GM19372 (cell line): ENCODE results near the gene PER1.
"Not testable (repeated sequence)": the region's sequence is repeated elsewhere in the genome, so short reads cannot be mapped to it uniquely, and the experiment has no call there.

Experiments used
- ATAC-seq: cut with Tn5 transposase; IDR thresholded peaks from one replicate; pipeline ENCODE4 v1.9.1; 2021; ENCODE audit warnings: mild to moderate bottlenecking, low read depth, moderate library complexity; ENCODE audit not compliant: unreplicated experiment

PER1 gene

GRCh38 chr17:8123695-8124349 lies 28.4 kb downstream of the PER1 start, which contains the start of gene HES7:
Gene HES7 (minus strand): TSS chr17:8124106. CDS start chr17:8124084, 22 bp downstream.
- ATAC-seq, result no peak

DNA sequence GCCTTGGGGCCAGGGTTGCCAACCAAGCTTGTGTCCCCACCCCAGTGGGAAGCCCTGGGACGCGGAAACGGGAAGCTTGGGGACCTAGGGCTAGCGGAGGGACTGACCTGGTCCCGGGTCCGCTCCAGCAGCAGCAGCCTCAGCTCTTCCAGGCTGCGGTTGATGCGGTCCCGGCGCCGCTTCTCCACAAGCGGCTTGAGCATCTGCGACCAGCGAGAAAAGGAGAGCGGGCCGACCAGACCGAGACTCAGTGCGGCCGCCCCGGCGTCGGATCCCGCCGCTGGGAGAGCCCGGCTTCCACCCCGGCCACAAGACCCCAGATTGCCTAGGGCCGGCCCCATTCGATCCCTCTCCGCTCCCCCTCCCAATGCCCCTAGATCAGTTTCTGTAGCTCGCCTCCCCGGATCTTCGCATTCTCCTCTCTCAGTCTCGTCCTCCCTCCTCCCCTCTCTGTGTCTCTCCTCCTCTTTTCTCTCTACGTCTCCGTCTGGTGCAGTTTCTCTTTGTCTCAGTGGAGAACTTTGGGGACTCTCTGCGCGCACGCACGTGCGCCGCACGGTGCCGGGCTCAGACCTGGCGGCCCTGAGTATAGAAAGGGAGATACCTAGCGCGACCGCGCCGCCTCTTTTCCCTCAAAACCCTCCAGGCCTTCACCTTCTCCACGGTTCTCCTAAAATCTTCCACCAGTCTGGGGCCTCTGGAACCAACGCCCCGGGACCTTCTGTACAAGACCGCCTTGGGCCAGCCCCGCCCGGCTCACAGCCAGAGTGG lies 29.1 kb downstream of the PER1 start:
- ATAC-seq, result no peak

DNA sequence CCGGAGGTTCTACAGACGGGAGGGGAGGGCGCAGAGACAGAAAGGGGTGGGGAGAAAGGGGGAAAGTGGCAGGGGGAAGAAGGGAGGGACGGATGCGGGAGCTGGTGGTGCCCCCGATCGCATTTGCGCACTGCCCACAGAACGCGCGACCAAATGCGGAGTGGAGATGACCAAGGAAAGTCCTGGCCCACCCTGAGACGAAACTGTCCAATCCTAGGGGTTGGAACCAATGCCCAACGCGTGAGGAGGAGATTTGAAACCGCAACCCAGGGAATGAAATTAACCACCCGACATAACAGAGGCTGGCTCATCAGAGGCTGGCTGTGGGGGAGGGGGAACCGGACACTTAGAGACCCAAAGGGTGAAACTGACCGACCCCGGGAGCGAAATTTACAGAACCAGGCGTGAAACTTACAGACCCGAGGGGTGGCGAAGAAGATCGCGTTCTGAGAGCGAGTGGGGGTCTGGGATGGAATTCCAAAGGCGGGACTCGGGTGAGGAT lies 29.7 kb downstream of the PER1 start:
- ATAC-seq, result no peak

DNA sequence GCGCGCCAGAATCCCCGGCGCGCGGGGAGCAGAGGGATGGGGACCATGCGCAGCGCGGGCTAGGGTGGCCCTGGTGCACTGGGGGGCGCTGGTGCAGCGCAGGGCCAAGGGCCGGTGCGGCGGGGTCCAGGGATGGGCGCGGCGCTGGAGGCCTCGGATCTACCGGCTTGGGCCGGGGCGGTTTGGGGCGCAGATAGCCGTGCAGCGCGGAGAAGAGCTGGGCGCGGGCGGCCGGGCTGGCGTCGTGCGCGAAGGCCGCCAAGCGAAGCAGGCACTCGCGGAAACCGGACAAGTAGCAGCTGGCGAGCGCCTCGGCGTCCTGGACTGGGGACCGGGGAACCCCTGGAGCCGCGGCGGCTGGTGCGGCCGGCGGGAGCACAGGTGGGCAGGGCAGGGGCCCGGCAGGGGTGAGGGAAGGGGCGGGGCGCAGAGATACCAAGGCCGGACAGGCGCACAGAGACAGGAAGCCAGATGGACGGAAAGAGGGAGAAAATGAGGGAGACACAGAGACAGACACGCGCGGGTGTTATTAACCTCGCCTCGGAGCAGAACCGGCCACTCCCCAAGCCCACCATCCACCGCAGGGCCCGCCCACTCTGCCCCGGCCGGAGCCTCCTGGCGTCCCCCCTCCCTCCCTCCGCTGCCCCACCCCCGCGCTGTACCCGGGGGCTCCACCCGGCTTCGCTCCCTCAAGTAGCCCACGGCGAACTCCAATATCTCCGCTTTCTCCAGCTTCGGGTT lies 30.4 kb downstream of the PER1 start:
- ATAC-seq, result no peak

- no peak for ATAC-seq
Measured at GRCh38 chr17:8121407-8121680, 30.9 kb downstream of the PER1 start.

DNA sequence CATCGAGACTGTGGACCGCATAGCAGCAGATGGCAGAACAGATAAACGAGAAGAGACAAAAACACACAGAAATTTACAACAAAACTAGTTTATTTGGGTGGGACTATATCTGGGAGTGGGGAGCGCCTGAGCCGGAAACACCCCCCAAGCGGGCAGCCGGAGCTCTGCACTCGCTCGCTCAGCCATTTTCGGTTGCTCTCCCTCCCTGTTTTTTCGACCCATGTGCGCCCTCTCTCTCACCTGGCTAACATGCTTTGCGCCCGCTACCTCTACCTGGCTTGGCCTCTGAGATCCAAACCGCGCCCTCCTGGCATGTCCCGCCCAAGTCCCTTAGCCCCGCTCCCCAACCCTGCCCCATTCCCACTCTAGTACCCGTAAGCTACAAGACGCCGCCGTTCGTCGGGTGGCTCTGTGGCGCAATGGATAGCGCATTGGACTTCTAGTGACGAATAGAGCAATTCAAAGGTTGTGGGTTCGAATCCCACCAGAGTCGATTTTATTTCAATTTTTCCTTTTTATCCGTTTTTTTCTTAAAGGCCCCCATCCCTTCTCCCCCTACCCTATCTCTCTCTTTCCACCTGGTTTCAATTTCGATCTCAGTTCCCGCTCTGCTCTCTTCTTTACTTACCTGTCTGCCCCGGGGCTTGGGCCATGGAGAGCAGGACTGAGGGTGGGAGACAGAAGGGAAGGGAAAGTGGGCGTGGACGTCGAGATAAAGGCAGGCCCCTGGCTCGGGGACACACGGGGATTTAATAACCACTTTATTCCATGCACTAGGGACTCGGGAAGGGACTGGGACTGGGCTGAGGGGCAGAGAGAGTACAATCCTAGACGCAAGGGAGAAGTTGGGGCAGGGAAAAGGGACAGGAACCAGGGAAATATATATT lies 31.4 kb downstream of the PER1 start:
- ATAC-seq, result no peak

DNA sequence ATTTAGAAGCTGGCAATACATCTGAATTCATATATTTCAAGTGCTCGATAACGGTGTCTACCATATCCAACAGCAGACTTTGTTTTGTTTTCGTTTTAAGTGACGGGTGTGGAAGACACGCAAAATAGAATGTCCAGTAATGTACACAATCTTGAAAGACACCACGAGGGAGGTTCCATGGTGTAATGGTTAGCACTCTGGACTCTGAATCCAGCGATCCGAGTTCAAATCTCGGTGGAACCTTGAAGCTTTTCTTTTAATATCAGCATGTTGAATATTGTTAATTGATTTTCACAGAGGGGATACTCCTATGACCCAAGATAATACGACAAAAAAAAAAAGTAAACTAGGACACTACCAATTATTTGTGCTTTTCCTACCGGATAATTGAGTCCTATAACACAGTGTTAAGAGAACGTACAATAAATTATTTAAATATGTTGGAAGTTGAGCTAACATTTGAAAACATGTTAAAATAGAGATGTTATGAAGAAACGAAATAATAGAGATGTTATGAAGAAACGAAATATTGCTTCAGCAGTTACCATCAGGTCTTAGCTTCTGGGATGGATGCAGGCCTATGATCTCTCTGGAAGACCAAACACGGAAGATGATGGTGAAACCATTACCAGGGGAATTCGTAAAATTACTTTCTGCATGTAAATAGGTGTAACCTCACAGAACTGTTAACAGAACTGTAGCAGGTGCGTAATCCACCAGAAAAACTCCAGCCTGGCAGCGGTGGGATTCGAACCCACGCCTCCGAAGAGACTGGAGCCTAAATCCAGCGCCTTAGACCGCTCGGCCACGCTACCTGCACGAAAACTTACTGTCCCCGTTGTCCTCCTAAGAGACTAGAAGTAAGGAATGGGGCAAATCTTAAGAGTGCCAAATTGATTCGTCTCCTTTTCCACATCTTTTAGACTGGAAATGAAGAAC lies 32.4 kb downstream of the PER1 start:
- peak; percentile 35 for ATAC-seq

GRCh38 chr17:8118769-8119580 lies 33.2 kb downstream of the PER1 start:
- ATAC-seq, result no peak

DNA sequence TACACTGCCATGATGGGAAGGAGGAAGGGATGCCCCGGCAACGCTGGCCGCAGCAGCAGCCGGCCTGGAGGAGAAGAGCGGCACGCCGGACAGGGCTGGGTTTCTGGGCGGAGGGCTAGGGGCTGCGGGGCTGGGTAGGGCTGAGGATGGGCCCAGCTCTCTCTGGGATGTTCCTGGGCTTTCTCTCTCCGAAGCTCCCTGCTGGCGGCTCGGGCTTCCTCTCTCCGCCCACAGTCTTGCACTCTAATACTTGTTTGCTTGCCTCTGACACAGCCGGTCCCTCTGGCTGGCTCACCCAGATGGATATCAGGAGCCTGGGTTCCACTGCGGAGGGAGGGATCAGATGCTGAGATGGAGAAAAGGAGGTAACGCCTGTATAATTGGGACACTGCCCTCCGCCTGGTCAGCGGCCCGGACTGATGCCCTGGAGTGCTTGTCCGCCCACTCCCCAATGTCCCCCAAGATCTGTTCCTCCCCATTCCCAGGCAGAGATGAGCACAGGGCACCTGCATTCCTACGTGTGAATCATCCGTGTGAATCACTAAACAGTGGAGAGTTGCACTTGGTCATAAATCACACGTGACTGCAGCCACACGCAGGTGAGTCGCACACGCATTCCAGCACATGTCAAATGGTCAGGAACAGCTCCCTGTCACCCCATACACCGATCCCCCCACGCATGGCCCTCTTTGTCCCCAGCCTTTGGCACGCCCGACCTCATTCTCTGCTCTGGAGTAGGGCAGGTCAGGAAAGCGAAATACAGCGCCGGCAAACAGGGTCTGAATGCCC lies 34.0 kb downstream of the PER1 start, which contains the start of gene ALOXE3:
Gene ALOXE3, minus strand, starts transcription at position 535 of the 789 bp plus-strand sequence. Its CDS starts 524 bp downstream, at position 11.
- no peak for ATAC-seq

GRCh38 chr17:8117367-8117979 lies 34.7 kb downstream of the PER1 start:
- no peak for ATAC-seq

DNA sequence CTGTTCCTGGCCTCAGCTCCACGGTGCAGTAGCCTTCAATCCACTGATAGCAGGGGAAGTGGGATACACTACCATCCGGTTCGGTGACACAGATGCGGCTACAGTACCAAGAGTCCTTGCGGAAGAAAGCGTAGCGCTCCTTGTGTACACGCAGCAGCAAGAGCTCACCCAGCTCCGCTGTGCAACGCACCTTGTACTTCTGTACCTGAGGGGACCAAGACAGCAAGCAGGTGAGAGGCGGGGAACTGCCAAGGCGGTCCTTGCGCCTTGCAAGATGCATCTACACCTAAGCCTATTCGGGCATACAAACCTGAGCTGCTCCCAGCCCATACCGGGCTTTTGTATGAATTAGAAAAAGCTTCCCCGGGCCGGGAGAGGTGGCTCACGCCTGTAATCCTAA lies 35.4 kb downstream of the PER1 start:
- ATAC-seq, result no peak

GRCh38 chr17:8110907-8111306 lies 41.3 kb downstream of the PER1 start:
- no peak for ATAC-seq

GRCh38 chr17:8110456-8110804 lies 41.8 kb downstream of the PER1 start:
- no peak for ATAC-seq

DNA sequence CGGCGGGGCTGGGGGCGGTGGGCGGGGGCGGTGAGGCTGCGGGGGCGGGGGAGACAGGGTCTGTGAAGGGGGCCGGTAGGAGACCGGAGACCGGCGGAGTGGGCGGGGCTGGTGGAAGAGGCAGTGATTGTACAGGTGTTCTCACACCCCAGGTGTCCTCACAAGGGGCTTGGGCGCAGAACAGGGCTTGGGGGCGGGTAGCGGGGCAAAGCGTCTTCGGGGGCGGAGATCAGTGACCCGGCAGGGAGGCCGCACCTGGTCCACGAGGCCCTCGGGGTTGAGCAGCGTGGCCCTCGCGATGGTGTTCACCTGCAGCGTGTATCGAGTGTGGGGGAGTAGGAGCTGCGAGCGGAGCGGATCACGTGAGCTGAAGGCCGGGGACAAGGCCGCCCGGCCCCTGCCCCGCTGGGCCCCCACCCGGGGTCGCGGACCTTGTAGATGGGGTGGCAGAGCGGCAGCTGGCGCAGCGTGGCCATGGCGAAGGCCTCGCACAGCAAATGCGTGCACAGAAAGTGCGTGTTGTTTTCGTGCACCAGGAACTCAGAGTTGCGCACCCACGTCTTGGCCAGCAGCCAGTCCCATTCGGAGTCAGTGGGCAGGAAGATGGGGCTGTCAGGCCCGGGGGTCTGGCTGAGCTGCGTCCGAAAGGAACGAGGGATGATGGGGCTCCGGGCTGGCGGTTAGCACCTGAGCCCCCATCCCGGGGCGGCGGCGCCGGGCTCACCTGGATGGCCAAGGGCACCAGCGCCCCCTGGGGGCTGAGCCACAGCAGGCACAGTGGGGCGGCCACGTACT lies 42.3 kb downstream of the PER1 start:
- no peak for ATAC-seq

DNA sequence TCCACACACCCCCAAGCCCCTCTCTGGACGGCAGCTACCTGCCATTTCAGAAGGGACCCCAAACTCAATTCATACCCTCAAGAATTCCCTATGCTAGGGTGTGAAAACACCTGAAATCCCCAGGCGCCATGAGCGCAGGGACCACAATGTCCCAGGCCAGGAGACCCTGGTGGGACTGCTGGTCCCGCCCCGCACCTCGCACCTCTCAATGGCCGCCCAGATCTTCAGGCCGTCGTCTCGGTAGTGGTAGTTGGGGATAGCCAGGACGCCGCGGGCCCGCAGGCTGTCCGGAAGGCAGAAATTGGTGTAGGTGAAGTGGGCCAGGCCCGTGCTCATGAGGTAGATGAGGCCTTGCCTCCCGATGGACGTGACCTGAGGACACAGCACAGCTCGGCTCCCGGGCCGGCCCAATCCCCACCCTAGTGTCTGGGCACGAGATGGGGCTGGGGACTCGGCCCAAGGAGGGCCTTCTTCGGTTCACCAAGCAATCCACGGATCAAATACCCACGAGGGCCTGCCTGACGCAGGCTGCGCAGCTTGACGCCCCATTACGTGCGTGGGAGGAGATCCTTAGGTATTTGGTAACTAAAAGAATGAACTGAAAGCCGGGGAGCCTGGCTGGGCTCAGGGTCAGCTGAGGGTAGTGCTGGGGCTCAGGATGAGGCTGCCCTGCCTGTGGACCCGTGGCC lies 43.1 kb downstream of the PER1 start:
- ATAC-seq, result no peak

DNA sequence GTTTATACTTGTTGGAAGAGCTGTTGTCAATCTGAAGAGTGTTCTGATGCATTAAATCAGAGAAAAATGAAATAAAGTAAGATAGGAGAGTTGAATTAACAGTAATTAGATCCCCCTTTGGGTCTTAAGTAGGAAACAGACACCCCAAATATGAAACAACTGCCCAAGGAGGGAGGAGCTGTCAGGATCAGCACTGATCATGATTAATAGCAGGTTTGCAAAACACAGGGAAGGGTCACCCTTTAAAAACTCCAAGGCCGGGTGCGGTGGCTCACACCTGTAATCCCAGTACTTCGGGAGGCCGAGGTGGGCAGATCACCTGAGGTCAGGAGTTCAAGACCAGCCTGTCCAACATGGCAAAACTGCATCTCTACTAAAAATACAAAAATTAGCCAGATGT lies 45.2 kb downstream of the PER1 start:
- not testable (repeated sequence) for ATAC-seq
